Activated T-cell treated with anti-CD3 and anti-CD28 coated beads, Interleukin-2, amount 50 U/mL, for 24 hours (primary cell): ENCODE results near the gene PRKCD.

Experiments used
- DNase-seq: peaks from one replicate; pipeline ENCODE4 v3.0.0-alpha.2; 2020
- H3K27ac Mint-ChIP-seq: 2 replicates; pipeline ENCODE4 v1.8.0; 2020; ENCODE audit warnings: mild to moderate bottlenecking, mixed read lengths
- H3K27me3 Mint-ChIP-seq: 2 replicates; pipeline ENCODE4 v1.8.0; 2020; ENCODE audit warnings: mixed read lengths
- H3K36me3 Mint-ChIP-seq: 2 replicates; pipeline ENCODE4 v1.8.0; 2020; ENCODE audit warnings: low read depth, mixed read lengths
- H3K4me1 Mint-ChIP-seq: 2 replicates; pipeline ENCODE4 v1.8.0; 2020; ENCODE audit warnings: low read depth, mixed read lengths
- H3K4me3 Mint-ChIP-seq: 2 replicates; pipeline ENCODE4 v1.8.0; 2020; ENCODE audit warnings: mild to moderate bottlenecking, moderate library complexity, mixed read lengths
- H3K9me3 Mint-ChIP-seq: 2 replicates; pipeline ENCODE4 v1.8.0; 2020; ENCODE audit warnings: mixed read lengths

Gene PRKCD

DNA sequence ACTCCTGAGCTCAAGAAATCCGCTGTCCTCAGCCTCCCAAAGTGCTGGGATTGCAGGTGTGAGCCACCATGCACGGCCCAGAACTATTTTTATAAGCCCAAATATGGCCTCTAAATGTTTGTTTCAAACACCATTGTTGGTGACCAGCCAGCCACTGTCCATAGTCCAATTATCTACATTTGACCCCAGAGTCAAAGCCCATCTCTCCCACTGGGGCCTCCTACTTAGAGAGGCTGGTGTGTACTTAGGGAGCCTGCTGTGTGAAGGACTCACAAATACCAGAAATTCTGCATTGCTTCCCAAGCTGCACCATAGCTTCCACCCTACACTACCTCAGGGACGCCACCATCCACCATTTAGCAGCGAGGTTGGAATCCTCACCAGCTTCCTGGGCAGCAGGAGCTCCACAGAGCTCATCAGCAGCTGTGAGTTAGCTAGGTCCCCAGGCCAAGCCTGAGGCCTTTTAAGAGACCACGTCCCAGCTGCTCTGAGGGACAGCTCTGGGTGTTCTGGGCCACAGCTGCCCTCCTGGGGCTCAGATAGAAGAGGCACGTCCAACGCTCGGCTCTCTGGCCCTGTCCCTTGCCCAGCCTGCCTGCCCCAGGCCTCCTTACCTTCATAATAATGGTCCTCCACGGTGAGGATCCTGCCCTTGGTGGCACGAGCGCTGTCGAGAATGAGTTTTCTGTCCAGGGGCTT, 65.3 kb downstream of the PRKCD start:
- DNase-seq = peak; percentile 24
- Mint-ChIP-seq H3K4me1 (no peaks in the 10 kb centered on the region), H3K27me3 (no peaks in the 10 kb centered on the region), H3K4me3 (no peak overlapping the region), H3K36me3 (peaks cover 89% of the 10 kb centered on the region), H3K27ac (no peak overlapping the region), H3K9me3 (no peaks in the 10 kb centered on the region)

DNA sequence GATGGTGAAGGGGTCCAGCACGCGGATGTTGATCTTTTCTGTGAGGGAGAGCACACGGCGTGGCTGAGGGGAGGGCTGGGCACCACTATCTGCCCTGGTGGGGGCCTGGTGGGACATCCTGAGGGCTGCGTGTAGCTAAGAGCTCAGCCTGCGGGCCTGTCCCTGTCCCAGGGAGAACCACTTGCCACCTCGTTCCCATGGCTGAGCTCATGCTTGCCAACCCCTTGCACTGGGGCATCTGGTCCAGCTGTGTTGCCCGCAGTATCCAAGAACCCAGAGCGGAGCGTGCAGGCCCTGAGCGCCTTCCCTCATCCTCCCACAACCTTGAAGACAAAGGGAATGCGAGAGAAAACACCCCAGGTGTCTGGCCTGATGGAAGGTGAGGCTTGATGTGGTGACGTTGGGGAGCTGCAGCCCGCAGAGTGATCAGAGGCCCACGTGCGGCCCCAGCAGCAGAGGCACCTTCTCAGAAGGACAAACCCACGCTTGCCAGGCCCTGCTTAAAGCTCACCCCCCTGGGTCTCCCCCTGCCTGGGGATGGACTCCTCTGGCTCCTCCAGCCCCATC, 65.9 kb downstream of the PRKCD start:
- Mint-ChIP-seq H3K4me3 (no peak overlapping the region), H3K4me1 (no peaks in the 10 kb centered on the region), H3K27me3 (no peaks in the 10 kb centered on the region), H3K27ac (peak overlapping the region; percentile 9), H3K9me3 (no peaks in the 10 kb centered on the region), H3K36me3 (peaks cover 95% of the 10 kb centered on the region)
- peak; percentile 19 for DNase-seq

DNA sequence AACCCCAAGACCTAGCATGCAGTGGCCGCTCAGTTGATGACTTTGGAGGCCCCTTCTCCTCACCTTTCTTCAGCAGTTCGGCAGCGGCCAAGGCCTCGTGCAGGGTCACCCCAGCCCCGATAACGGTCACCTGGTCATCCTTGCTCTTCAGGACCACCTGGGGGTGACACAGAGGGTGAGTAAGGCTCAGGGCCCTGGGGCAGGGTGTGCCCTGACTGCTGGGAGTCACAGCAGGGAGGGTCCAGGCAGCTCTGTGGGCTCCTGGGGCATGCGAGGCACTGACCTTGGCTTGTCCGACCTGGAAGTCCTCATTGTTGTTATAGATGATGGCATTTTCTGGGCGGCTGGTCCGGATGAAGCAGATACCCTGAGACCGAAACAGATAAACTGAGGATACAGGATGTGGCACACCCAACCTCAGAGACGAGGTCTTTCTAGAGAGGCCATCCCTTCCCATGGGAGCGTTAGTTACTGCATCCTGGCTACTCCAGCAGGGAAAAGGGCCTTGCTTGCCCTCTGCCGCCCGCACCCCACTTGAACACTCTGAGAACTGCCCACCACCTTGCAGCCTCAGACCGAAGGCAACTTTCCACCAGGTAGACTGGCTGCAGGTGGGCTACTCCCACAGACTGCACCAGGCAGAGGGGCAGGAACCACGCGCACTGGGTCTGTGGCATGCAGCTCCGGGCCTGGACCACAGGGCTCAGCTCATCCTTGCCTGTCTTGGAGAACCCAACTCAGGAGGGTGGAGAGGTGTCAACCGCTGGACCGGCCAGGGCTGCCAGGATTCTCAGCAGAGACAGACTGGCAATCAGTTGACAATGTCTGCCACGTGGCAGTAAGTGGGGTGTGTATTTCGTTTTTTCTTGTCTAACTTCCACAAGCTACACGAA, 67.2 kb downstream of the PRKCD start:
- no peaks in the 10 kb centered on the region for H3K9me3 Mint-ChIP-seq
- peak; percentile 22 for DNase-seq
- H3K4me1 Mint-ChIP-seq = no peaks in the 10 kb centered on the region
- H3K4me3 Mint-ChIP-seq = no peak overlapping the region
- H3K27me3 Mint-ChIP-seq = no peaks in the 10 kb centered on the region
- H3K36me3 Mint-ChIP-seq = peaks cover 98% of the 10 kb centered on the region
- H3K27ac Mint-ChIP-seq = no peak overlapping the region

DNA sequence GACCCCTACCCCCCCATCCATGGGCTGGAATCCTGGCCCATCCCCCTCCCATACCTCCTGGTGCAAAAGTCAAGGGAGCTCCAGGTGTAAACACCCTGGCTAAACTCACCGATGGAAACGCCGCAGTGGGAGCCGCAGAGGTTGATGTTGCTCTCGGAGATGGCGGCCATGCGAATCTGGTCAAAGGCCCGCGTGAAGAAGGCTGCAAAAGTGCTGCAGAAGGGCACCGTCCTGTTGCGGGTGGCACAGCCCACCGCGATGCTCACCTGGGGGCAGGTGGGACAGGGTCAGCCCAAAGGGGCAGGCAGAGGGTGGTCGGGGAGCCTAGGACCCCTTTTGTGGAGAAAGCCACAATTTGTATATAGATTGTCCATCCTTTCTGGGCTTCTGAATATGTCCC, 68.2 kb downstream of the PRKCD start:
- H3K4me1 Mint-ChIP-seq = no peaks in the 10 kb centered on the region
- peaks cover 100% of the 10 kb centered on the region for H3K36me3 Mint-ChIP-seq
- H3K27ac Mint-ChIP-seq = no peak overlapping the region
- H3K4me3 Mint-ChIP-seq = no peak overlapping the region
- no peaks in the 10 kb centered on the region for H3K27me3 Mint-ChIP-seq
- H3K9me3 Mint-ChIP-seq = no peaks in the 10 kb centered on the region
- DNase-seq = peak; percentile 18

DNA sequence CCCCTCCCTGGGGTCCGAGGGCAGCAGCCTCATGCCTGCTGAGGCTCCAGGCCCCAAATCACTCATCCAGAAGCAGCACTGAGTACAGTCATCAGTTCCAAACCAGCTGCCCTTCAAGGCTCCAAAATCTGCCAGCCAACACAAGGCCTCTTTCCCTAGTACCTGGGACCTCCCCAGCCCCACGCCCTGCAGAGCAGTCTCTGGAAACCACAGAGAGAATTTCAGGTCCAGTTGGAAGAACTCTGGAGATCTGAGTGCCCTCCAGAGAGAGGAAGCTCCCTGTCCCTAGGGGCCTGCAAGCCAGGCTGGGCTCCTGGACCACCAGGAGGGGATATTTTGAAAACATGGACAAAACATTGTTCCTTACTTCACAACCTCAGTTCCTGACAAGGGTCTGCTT, 68.6 kb downstream of the PRKCD start:
- no peaks in the 10 kb centered on the region for H3K4me1 Mint-ChIP-seq
- H3K9me3 Mint-ChIP-seq = no peaks in the 10 kb centered on the region
- no peak overlapping the region for H3K27ac Mint-ChIP-seq
- no peaks in the 10 kb centered on the region for H3K27me3 Mint-ChIP-seq
- H3K4me3 Mint-ChIP-seq = no peak overlapping the region
- H3K36me3 Mint-ChIP-seq = peaks cover 100% of the 10 kb centered on the region
- DNase-seq = peak; percentile 17

- Mint-ChIP-seq H3K4me3 (no peak overlapping the region), H3K36me3 (peaks cover 100% of the 10 kb centered on the region), H3K27ac (peak overlapping the region; percentile 33), H3K27me3 (no peaks in the 10 kb centered on the region), H3K9me3 (no peaks in the 10 kb centered on the region), H3K4me1 (no peaks in the 10 kb centered on the region)
- DNase-seq = peak; percentile 12
Measured at GRCh38 chr3:53230041-53230621, 69.1 kb downstream of the PRKCD start.

- H3K27ac Mint-ChIP-seq = peak overlapping the region; percentile 44
- no peak for DNase-seq
- no peaks in the 10 kb centered on the region for H3K9me3 Mint-ChIP-seq
- peaks cover 100% of the 10 kb centered on the region for H3K36me3 Mint-ChIP-seq
- H3K4me1 Mint-ChIP-seq = no peaks in the 10 kb centered on the region
- H3K27me3 Mint-ChIP-seq = no peaks in the 10 kb centered on the region
- no peak overlapping the region for H3K4me3 Mint-ChIP-seq
Measured at GRCh38 chr3:53230789-53231188, 69.8 kb downstream of the PRKCD start.

DNA sequence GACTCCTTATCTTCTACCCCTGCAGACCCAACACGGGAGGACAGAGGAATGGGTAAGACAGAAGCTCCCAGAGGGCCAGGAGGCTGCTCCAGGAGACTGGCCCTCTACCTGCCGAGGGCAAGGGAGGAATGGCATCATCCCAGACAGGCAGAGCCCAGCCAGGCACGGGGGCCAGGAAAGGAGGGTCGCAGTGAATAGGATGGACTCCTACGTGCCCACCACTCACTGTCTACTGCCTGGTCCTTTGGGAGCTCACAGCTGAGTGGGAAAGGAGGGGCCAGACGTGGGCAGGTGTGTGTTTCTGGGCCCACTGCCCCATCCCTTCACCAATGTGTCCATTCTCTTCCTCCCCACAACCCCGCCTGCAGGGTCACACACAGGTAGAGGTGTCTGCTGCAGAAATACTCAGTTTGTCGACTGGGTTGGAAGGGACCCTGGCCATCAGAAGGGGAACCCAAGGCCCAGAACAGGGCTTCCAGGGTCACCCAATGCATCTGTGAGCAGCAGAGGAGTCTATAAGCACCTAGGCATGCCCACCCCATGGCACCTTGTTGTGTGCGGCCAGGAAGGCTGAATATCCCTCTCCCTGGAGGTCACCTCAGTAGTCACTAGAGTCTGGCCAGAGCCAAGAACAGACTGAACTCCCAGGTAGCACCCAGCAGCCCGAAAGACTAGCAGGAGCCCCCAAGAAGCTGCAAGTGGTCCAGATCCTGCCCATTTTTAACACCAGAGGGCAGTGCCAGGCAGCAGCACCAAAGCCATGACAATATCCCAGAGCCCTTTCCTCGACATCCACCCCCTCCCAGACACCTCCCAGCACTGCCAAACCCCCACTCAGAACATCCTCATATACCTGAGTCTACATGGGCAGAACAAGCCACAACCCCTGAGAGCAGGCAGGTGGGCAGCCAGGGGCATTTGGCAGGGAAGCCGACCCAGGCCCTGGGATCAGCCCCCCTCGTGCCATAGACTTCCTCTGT, 70.8 kb downstream of the PRKCD start:
- Mint-ChIP-seq H3K4me3 (no peak overlapping the region), H3K27ac (peak overlapping the region; percentile 63), H3K36me3 (peaks cover 100% of the 10 kb centered on the region), H3K27me3 (no peaks in the 10 kb centered on the region), H3K9me3 (no peaks in the 10 kb centered on the region), H3K4me1 (peaks cover 3% of the 10 kb centered on the region)
- no peak for DNase-seq

- peaks cover 99% of the 10 kb centered on the region for H3K36me3 Mint-ChIP-seq
- H3K27me3 Mint-ChIP-seq = no peaks in the 10 kb centered on the region
- no peak for DNase-seq
- no peaks in the 10 kb centered on the region for H3K9me3 Mint-ChIP-seq
- peaks cover 3% of the 10 kb centered on the region for H3K4me1 Mint-ChIP-seq
- H3K27ac Mint-ChIP-seq = no peak overlapping the region
- H3K4me3 Mint-ChIP-seq = no peak overlapping the region
Measured at GRCh38 chr3:53232641-53233377, 71.8 kb downstream of the PRKCD start.

DNA sequence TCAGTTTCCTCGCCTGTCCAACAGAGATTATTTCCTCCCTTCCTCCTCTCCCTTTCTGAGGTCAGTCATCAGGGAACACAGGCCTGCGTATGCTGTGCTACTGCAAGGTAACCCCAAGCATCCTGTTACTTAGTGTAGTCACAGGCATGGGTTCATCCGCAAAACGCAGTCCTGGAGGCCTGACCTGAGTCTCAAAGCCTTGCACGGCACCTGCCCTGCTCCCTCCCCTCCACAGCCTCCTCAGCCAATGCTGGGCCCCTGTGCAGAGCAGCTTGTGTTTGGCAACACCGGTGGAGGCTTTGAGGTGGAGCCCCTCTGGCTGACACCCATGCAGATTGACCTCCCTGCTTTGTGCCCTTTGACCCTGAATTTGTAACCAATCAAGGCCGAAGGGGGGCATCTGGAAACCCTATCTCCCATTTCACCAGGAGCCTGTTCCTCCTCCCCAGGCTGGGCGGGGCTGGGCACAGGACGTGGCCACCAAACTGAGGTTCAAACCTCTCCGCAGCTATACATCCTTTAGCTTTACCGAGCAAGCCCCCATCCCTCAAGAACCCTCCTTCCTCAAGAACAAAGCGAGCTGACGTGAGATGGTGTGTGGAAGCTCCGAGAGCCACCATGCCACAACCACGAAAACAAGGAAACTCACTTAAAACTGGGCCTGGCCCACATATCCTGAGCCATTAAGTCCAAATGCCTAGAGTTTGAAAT, 73.3 kb downstream of the PRKCD start:
- Mint-ChIP-seq H3K9me3 (no peaks in the 10 kb centered on the region), H3K4me3 (no peak overlapping the region), H3K27ac (peak overlapping the region; percentile 75), H3K36me3 (peaks cover 98% of the 10 kb centered on the region), H3K27me3 (no peaks in the 10 kb centered on the region), H3K4me1 (peaks cover 3% of the 10 kb centered on the region)
- DNase-seq = no peak

GRCh38 chr3:53234841-53235232, 73.8 kb downstream of the PRKCD start:
- no peak for DNase-seq
- H3K9me3 Mint-ChIP-seq = no peaks in the 10 kb centered on the region
- peaks cover 3% of the 10 kb centered on the region for H3K4me1 Mint-ChIP-seq
- peaks cover 98% of the 10 kb centered on the region for H3K36me3 Mint-ChIP-seq
- H3K4me3 Mint-ChIP-seq = no peak overlapping the region
- no peaks in the 10 kb centered on the region for H3K27me3 Mint-ChIP-seq
- H3K27ac Mint-ChIP-seq = no peak overlapping the region

DNA sequence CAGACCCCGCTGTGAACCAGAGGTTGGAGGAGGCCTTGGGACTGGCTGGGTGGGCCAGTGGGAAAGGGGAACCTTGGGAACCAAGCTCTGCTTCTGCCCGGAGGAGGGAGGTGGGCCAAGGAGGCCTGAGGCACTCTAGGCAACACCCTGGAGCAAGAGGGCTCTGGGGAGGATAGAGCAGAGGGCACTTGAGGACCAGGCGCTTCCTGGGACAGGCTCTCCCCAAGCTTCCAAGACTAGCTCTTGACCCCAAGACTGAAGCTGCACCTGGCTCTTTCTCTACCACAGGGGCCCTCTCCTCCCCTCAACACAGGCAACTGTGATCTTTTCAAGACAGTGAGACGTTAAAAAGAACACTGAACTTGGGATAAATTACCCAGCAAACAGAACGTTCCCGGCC, 74.5 kb downstream of the PRKCD start:
- Mint-ChIP-seq H3K27ac (peak overlapping the region; percentile 80), H3K36me3 (peaks cover 98% of the 10 kb centered on the region), H3K9me3 (no peaks in the 10 kb centered on the region), H3K27me3 (no peaks in the 10 kb centered on the region), H3K4me3 (no peak overlapping the region), H3K4me1 (peaks cover 3% of the 10 kb centered on the region)
- no peak for DNase-seq
